Stimulated activated CD4-positive, alpha-beta T cell treated with anti-CD3 and anti-CD28 coated beads, Interleukin-2, amount 100 ng/mL, for 48 hours (primary cell): ENCODE measurements around the gene RIN1.
"Not testable (repeated sequence)": the region's sequence is repeated elsewhere in the genome, so short reads cannot be mapped to it uniquely, and the experiment has no call there.

Experiments used
- DNase-seq, 2 donors: peaks; one replicate each; pipeline ENCODE4 v3.0.0-alpha.2; 2020

The RIN1 gene, protein sequence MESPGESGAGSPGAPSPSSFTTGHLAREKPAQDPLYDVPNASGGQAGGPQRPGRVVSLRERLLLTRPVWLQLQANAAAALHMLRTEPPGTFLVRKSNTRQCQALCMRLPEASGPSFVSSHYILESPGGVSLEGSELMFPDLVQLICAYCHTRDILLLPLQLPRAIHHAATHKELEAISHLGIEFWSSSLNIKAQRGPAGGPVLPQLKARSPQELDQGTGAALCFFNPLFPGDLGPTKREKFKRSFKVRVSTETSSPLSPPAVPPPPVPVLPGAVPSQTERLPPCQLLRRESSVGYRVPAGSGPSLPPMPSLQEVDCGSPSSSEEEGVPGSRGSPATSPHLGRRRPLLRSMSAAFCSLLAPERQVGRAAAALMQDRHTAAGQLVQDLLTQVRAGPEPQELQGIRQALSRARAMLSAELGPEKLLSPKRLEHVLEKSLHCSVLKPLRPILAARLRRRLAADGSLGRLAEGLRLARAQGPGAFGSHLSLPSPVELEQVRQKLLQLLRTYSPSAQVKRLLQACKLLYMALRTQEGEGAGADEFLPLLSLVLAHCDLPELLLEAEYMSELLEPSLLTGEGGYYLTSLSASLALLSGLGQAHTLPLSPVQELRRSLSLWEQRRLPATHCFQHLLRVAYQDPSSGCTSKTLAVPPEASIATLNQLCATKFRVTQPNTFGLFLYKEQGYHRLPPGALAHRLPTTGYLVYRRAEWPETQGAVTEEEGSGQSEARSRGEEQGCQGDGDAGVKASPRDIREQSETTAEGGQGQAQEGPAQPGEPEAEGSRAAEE

DNA sequence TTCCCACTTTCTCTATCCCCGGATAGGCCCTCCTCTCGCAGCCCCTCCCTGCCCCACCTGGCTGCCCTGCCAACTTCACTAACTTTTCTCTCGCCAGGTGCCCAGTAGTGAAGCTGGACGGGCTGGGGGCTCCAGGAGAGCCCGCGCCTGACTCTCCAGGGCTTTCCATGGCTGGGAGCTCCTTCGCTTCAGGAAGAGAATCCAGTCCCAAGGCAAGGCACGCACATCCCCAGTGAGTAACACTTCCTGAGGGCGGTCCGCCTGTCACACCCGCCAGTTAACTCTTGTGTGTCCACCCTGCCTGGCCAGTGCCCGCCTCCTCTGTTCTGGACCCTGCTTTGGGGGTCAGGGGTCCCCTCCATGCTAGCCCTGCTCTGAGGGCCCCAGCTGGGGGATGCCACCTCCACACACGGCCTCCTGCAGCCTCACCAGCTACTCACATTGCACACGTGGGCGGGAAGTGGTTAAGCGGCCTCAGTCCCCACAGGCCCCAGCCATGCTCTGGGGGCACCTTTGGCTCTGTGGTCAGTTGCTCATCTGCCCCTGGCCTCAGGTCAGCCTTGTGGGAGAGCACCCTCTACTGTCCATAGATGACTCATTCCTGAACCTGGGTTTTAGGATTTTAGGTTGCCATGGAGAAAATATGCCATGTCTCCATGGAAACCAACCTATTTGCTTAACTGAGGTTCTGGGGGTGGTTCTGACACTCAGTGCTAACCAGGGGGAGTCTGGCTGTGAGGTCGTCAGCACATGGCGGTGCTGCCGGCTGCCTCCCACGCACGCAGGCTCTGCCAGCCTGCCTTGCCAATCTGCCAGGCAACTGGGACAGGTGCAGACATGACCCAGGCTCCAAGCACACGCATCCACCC is at the start of gene RIN1:
TSS of gene RIN1 (minus strand) at position 201 of the 869 bp plus-strand sequence. CDS start at position 169, 32 bp downstream.
- DNase-seq, result peak; percentile 52 to 53

DNA sequence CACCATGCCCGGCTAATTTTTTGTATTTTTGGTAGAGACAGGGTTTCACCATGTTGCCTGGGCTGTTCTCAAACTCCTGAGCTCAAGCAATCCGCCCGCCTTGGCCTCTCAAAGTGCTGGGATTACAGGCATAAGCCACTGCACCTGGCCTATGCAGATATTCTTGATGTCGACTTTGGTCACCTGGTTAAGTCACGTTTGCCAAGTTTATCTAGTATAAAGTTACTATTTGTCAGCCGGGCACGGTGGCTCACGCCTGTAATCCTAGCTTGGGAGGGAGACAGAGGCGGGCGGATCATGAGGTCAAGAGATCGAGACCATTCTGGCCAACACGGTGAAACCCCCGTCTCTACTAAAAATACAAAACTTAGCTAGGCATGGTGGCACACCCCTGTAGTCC is 48.1 kb upstream of the RIN1 start:
- not testable (repeated sequence) for DNase-seq

DNA sequence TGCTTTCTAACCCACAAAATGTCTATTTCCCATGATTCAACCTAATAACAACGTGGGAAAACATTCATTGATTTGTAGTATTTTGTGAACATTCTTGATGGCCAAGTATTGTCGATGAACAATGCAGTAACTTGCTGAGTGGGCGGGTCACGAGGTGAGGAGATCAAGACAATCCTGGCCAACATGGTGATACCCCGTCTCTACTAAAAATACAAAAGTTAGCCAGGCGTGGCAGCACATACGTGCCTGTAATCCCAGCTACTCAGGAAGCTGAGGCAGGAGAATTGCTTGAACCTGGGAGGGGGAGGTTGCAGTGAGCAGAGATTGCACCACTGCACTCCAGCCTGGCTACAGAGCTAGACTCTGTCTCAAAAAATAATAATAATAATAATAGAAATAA is 44.0 kb upstream of the RIN1 start:
- DNase-seq, result not testable (repeated sequence)

DNA sequence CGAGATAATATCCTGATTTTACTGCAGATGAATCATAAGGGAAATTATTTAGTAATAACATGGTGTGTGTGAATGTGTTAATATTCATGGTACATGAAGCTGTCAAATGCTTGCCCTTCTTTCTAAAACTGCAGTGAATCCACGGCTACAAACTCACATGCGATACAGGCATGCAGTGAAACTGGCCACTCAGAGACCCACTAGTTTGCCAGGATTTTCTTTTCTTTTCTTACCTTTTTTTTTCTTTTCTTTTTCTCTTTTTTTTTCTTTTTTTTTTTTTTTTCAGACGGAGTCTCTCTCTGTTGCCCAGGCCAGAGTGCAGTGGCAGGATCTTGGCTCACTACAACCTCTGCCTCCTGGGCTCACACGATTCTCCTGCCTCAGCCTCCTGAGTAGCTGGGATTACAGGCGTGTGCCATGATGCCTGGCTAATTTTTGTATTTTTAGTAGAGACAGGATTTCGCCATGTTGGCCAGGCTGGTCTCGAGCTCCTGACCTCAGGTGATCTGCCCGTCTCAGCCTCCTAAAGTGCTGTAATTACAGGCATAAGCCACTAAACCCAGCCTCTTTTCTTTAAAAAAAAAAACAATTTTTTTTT is 37.6 kb upstream of the RIN1 start:
- DNase-seq, result not testable (repeated sequence)

DNA sequence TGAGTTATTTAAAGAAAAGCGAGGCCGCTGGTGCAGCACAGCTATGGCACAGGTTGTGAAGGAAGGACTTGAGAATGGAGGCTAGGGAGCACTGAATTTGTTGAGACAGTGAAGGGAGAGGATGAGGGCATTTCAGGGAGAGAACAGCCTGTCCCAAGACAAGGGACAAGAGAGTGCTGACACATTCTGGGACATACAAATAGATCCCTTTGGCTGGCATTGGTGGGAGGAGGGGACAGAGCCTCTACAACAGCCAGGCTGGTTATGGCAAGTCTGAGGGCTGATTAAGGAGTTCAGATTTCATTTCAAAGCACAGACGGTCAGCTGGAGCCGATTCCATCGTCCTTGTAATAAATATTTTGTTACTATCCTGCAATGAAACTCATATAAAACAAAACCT is 37.0 kb upstream of the RIN1 start:
- no peak for DNase-seq

DNA sequence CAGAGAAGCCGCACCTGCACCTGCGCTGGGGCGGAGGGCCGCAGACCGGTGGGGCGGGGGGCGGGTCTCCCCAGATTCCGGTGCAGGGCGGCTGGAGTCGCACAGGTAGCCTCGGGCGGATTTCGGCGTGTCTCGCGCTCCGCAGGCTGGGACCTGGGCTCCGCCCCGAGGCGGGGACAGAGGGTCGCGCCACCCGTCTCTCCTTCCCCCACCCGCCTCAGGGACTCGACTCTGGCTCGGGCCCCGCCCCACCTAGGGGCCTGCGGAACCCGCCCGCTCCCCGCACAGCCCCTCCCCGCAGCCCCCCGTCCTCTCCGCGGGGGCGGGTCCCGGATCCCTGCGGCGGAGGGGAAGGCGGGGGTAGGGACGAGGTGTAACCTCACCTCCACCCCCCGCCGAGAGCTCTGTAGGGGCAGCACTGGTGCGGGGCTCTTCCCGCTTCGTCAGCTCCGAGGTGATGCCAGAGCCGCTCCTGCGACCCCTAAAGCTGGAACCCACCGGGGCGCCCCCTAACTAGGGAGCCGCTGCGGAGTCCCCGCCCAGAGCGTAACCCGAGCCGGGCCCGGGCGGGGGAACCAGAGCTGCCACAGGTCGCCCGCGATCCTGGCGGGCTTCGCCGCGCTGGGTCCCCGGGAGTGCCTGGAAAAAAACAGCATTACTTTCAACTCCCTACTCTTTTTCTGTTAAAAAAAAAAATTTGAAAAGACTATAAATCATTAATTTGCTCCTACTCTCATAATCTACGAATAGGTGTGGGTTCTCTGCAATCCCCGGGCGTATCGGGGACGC is 35.6 kb upstream of the RIN1 start, which contains the start of gene SLC29A2:
TSS of gene SLC29A2 (minus strand) at position 134 of the 789 bp plus-strand sequence. CDS start 169 bp downstream, outside the sequence.
- DNase-seq, result peak; percentile 54 to 74

DNA sequence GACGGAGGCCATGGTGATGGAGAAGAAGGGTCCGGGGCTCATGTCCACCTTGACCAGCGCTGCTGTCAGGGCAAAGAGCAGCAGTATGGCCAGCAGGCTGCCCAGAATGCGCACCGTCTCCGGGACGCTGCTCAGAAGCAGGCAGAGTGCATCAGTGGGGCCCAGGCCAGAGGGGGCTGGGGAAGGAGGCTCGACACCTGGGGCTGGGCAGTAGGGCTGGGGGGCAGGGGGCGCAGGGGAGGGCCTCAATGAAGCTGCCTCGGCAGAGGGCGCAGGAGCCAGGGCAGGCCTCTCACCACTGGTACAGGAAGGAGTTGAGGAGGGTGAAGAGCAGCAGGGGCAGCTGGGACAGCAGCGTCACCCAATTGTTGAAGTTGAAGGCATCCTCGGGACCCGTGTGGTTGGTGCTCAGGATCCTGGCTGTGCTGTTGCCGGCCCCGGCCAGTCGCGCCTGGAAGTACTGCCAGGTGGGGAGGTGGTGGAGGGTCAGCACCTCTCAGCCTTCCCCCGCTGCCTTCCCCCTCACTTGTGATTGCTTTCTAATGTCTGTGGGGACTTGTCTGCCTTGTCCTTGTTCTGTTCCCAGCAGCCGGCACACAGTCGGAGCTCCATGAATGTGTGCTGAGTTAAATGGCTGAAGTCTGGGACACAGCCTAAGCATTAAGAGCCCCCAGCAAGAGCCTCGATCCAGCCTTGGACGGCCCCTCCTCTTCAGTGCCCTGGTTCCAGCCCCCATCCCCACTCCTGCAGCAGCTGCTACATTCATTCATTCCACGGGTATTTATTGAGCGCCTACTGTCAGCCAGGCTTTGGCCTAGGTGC is 33.0 kb upstream of the RIN1 start:
- DNase-seq, result no peak

DNA sequence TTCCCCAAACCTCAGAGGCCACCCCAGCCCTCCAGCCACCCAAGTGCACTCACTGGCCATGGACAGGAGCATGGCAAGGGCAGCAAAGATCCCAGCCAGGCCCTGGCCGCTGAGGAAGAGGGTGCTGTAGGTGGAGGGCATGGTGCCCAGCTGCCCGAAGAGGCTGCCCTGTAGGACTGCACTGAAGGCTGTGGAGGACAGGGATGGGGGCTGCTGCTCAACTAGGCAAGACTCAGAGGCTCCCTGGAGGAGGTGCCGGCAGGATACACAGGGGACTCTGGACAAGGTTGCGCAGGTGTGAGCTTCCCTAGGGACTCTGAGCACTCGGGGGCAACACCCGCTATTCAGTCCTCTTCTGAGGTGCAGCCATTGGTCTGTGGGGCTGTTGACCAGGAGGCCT is 32.2 kb upstream of the RIN1 start:
- no peak for DNase-seq

DNA sequence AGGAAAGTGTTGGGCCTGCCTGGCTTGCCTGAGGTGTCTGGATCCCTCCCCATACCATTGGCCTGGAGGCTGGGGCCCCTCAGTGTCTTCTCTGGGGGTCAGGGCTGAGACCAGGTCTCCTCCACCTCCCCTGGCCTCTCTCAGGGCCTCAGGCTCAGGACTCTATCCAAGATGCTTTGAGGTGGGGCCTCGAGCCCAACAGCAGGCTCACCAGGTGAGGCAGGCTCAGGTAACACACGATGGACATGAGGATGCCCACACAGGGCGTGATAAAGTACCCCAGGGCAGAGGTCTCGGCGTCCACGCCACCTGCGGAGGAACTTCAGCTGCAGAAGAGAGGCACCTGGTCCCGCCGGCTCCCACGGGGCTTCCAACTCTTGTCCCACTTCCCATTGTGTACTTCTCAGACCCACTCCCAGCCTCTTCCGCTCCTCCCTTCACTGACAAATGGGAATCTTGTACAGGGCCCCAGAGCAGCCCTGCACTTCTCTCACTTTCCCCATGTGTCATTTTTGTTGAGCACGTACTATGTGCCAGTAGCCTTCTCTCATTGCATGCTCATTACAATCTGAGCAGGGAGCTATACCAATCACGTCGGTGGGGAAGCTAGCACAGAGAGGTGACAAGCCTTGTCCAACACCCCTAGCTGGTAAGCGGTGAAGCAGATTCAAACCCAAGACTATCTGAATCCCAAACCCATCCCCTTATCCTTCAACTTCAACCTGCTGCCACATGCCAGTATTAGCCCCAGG is 31.5 kb upstream of the RIN1 start:
- no peak for DNase-seq

DNA sequence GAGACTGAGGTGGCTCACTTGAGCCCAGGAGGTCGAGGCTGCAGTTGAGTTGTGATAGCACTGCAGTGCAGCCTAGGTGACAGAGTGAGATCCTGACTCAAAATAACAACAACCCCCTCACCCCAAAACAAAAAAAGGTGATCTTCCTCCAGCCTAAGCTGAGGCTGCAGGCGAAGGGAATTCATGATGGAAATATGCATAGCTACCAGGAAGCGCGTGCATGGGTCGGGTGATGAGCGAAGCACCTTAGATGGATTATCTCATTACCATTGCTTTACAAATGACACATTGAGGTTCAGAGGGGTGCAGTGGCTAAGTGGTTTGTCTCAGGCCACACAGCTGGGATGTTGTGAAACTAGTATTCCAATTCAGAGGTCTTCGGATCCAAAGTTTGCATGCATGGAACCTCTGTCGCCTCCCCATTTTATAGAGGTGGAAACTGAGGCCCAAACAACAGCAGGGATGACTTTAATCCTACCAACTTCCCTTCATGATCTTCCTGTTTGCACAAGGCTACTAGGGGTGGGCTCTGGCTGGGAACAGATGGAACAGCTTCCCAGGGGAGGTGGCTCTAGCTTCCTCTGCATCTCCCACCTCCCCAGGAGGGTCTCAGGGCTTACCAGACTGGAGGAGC is 30.7 kb upstream of the RIN1 start:
- DNase-seq, result no peak

DNA sequence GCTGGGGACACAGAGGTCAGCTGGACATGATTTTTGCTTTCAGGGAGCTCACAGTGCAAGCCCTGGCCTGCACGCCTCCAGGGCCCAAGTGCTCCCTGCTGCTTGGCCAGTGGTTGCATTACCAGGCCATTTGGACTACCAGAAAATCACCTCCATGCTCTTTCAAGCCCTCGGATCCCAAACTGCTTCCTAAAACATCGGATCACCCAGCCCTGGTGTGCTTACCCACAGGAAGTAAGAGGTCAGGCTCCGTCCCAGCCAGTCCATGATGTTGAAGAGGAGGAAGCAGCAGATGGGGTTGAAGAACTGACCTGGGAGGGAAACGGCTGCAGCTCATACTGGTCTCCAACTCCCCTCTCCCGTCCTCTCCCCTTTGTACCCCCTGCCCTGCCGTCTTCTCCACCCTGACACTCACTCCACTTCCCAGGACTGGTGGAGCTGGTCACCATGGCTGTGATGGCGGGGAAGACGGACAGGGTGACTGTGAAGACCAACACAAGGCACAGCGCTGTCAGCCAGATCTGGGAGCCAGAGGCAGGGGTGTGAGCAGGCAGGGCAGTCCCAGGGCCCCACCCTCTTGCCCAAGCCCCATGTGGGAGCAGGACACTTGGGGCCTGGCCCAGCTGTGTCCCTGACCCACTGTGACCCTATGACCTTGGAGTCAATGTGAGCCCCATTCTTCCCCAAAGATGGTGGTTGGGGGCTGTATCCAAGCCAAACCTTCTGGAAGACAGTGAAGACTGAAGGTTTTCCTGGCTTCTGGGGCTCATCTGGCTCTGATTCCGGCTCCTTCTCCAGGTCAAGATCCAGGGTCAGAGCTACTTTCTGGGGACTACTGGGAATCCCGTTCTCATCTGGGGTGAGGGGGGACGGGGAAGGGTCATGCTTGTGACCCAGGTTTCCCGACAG is 29.7 kb upstream of the RIN1 start:
- DNase-seq, result no peak

DNA sequence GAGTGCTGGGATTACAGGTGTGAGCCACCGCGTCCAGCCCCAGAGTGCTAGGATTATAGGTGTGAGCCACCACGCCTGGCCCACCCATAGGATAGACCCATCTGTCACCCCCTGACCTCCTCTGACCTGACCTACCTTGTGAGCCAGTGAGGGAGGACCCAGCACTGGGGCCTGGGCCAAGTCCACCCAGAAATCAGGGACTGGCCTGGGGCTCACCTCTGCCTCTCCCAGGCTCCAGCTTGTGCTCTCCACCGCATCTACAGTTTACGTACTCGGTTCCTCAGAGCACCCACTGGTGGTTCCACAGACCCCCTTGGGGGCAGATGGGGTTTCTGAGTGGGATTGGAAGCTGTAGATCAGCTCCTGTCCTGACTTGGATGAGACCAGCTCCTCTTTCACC is 28.9 kb upstream of the RIN1 start:
- DNase-seq, result no peak

DNA sequence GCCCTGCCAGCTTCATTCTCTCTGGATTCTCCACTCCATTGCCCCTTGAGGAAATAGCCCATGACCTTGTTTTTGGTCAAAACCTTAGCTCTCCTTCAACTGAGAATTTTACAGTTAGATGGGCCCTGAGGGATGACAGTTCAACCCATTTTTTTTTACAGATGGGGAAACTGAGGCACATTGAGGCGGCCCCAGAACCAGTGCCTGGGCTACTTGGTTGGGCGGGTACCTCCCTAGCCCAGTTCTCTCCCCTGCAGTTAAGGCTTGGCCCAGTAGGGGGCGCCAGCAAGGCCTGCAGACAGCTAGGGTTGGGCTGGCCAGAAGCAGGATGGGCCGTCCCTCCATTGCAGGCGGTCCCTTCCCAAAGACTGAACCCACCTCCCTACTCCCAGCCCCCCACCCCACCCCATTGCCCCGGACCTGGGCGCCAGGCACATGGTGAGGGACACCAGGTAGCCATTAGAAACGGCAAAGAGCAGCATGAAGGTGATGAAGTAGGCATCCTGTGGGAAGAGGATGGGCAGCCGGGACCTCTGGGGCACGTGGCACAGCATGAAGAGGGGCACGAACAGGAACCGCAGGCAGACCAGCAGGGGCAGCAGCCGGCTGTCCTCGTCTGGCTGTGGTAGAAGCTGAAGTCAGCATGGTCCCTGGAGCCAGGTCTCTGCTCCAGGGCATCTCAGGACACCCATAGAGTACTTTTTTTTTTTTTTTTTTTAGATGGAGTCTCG is 27.7 kb upstream of the RIN1 start:
- peak; percentile 85 to 87 for DNase-seq

DNA sequence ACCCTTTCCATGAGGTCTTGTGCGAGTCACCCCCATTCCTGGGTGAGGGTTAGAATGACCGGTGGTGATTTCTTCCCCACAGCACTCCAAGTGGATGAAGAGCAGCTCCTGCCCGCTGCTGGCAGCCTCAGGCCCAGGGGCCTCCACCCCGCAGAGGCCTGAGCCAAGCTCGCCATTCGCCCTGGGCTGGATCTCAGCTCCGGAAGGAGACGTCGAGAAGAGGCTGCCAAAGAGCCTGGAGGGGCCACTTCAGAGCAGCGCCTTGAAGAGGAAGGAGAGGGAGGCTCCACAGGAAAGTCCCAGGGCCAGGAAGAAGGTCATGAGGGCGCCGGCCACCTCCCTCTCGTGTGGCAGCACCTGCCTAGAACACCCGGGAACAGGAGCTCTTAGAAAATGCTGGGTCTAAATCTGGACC is 27.0 kb upstream of the RIN1 start:
- no peak for DNase-seq

DNA sequence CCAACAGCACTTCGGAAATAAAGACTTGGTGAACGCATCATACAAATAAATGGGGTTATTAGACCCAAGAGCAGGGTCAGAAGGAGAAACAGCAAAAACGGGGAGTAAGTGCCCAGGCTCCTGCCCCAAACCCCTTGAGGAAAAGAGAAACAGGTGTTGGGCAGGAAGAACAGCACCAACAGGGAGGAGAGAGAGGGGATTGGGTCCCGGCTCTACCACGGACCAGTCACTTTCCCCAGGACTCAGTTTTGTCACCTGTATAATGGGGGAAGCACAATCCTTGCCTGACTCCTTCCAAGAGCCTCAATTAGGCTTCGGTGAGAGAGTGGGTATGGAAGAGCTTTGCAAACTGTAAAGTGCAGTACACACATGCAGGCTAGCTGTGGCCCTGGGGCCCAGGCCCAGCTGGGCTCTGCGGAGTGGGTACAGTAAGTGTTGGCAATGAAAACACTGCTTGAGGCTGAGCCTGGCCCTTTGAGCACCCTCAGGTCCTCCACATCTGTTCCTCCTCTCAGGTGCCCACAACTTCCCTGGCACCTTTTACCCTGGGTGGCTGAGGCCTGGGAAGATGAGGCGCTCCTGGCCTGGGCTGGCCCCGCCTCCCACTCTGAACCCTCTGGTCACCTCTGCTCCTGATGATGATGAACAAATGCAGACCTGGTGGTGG is 26.4 kb upstream of the RIN1 start:
- no peak for DNase-seq

DNA sequence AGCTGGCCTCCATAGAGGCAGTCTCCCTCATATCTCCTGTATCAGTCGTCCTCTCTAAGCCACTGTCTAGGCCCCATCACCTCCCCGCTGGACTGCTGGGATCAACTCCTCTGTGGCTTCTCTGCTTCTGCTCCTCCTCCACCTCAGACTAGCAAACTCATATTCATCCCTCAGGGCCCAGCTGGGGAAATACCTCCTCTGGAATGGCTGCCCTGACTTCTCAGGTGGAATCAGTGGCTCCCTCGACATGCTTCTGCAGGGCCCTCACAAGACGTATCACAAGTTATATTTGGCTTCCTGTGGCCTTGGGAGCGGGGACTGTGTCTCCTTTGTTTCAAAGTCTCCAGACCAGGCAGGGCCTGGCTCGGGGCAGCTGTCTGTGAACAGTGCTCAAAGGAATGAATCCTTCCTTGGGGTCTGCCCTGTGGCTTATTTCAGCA is 25.3 kb upstream of the RIN1 start:
- no peak for DNase-seq
